Occipital lobe (tissue), 2 donors: ENCODE data around the gene FKBP1A. TPM values are rescaled to one million over a fixed set of nuclear protein-coding genes. Genes with fewer than 3 reads are reported as not detected.

Source experiments
- DNase-seq: peaks from one replicate; lab custom pipeline; 2025; lab: John Stamatoyannopoulos, UW
- total RNA-seq: library from RNA; depleted of rRNA; stranded (reverse); fragments of >200 nt; gene quantifications from one replicate; pipeline ENCODE4 v1.2.3, GENCODE V29; 2014

FKBP1A gene
- 79.4 TPM for total RNA-seq

DNA sequence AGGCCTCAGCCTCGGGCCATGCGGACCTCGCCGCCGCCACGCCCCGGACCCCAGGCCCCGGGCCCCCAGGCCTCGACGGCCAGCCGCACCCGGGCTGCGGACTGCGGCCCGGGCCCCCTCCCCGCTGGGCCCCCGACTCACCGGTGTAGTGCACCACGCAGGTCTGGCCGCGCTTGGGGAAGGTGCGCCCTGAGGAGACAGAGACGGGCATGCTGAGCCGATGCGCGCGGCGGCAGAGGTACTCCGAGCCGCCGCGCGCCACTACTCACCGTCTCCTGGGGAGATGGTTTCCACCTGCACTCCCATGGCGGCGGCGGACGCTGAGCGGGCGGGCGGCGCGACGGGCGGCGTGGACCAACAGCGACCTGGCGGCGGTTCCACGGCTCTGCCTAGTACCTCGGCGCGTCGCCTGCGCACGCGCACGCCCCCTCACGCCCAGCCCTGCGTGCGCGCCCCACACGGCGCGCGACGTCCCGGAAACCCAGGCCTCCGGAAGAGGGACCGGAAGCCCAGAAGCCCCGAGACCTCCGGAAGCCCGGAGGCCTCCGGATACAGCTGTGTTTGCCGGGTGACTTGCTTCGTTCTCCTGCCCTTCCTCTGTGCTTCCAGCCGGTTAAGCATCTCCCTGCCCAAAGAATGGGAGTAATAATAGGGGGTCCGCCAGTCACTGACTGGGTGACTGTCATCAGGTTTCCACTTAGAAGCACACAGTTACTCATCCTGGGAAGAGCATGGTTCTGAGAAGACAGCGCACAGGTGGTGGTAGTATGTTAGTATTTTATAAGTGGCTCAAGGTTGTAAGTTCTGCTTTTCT lies at the start of gene FKBP1A:
Gene FKBP1A (minus strand): TSS at position 362 of the 814 bp plus-strand sequence. CDS start 56 bp downstream, at position 306.
- DNase-seq = peak; percentile 82

DNA sequence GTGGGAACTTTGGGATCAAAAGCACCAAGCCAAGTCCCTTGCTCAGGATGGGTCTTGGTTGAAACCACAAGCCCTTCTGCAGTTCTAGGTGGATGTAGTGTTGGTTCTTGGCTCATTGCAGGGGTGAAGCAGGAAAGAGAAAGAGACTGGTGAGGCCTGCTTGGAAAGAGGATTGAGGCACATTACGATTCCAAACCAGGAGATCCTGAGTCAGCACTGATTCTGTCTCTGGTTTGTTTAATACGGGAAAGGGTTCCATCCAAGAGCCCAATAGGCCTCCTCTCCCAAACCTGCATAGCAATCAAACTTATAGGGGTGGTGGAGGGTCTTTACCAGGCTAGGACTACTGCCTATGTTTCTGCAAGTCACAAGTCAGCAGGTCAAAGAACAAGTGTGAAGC lies 49.5 kb upstream of the FKBP1A start:
- DNase-seq = no peak

DNA sequence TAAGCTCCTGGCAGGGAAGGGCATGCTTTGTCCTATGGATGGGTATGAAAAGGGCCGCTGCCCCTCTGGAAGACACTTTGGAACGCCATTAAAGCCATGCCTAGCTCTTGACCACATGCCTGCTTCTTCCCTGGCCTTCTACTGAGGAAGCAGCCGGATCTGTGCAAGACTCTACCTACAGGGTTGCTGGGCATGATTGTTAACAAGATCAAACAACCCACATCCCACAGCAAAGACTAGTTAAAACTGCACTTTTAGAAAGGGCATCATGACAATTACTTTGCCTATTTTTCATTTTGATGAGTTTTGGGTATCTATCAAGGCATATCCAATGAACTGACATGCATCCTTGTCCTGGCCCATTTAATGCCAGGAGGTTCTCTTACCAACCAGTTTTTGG lies 48.3 kb upstream of the FKBP1A start:
- no peak for DNase-seq

- DNase-seq = no peak
Measured at GRCh38 chr20:1440024-1440423, 47.2 kb upstream of the FKBP1A start.

DNA sequence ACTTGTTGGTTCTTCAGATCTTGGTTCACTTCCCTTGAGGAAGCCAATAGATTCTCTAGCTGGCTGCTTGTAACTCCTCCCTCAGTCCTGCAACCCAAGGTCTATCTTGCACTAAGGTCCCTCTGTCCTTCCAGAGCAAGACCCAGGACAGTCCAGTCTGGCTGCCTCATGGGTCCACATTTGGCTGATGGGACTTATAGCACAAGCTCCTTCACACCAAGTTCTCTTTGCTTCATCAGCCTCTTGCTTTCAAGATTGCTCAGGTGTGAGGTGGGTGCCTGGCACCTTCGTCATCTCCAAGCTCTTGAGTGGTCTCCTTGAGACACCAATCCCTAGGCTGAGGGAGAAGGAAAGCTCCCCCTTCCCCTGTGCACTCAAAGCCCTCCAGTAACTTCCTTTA lies 45.5 kb upstream of the FKBP1A start:
- DNase-seq = no peak

DNA sequence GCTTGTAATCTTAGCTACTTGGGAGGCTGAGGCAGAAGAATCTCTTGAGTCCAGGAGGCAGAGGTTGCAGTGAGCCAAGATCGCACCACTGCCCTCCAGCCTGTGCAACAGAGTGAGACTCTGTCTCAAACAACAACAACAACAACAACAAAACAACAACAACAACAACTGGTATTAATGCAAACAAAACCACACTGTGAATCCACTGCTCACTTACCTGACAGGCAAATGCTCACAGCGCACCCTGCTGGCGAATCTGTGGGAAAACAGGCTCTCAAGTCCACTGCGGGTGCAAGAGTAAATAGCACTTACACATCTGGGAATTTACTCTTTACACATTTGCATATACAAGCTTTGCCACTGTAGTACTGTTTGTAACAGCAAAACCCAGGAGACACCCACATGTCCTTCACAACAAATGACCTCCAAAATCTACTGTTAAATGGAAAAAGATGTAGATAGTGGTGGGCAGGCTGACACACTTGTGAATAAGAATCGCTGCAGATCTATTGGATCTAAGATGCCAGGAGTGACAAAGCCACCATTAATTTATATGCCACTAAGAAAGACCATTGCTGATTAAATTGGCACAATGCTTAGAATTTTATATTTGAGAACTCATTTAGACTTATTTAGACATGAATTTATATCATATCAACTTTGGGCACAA lies 44.5 kb upstream of the FKBP1A start:
- DNase-seq = peak; percentile 44

DNA sequence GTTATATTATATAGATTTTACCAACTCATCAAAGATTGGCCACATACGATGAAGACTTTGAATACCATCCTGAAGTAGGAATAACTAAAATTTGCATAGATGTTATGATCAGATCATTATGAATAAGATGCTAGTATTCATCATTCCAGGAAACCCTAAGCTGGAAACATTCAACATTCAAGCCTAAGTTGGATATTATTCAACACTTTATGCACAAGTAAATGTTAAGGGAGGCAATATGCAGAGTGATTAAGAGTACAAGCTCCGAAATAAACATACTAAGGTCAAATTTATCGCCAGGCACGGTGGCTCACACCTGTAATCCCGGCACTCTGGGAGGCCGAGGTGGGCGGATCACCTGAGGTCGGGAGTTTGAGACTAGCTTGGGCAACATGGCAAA lies 43.4 kb upstream of the FKBP1A start:
- DNase-seq = no peak

GRCh38 chr20:1435337-1435699 lies 42.5 kb upstream of the FKBP1A start:
- no peak for DNase-seq

- no peak for DNase-seq
Measured at GRCh38 chr20:1434571-1435336, 41.9 kb upstream of the FKBP1A start.

- no peak for DNase-seq
Measured at GRCh38 chr20:1431158-1431557, 38.3 kb upstream of the FKBP1A start.

DNA sequence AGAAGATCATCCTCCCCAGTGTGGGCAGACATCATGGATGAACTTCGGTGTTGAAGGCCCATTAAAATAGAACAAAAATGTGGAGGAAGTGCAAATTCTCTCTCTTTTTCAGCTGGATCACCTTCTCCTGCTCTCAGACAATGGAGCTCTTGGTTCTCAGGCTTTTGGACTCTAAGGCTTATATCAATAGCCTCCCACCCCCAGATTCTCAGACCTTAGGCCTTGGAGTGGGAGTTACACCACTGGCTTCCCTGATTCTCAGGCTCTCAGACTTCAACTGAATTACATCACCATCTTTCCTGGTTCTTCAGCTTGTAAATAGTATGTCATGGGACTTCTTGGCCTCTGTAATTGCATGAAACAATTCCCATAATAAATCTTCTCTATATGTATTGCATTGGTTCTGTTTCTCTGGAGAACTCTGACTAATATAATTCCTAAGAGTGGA lies 37.2 kb upstream of the FKBP1A start:
- no peak for DNase-seq

- no peak for DNase-seq
Measured at GRCh38 chr20:1429143-1429728, 36.4 kb upstream of the FKBP1A start.

DNA sequence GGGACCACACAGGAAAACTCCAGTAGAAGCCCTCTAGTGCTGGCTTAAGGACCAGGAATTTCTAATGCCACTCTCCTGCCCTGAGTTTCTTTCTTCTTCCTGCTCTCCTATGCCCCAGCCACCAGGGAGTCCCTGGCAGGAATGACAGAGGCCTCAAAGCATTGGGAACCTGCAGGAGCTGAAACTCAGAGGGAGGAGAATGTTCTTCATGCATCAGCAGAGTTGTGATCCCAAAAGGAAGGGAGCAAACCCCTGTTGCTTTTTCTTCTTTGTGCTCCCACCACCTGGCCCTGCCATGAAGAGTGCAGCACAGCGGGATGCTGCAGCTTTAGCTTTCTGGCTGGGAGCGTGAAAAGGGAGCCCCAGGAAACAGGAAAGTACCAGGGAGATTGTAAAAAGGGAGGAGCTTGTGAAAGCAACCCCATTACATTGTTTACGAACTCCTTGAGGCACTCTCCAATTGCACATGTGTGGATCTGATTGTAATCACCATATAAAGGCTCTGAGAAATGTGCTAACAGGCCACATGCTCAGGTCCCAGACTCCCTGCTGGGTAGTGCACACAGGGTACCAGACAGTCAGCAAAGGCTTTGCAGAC lies 34.7 kb upstream of the FKBP1A start:
- no peak for DNase-seq

DNA sequence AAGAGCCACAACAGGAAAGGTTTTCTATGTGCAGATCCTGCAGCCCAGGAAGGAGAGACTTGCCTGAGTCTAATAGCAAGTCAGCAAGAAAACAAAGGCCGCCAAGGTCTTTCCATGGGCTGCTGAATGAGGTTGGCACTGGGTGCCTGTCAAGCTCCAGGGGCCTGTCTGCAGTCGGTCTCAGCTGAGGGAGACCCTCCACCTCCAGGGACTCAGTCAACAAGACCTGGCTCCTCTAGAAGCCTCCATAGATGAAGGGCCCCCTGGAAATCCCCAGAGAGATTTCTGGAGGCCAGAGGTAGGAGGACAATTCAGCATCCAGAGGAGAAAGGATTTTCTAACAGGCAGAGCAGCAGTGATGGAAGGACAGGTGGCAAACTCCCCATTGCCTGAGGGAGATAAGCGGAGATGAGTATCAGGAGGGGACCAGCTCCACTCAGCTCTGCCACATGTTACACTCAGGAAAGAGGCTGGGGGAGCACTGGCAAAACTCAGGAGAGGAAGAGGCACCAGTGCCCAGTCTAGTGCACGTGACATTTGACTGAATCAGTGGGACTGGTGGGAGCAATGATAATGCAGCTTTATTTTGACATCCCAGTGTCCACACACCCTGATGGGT lies 33.5 kb upstream of the FKBP1A start:
- DNase-seq = no peak

- DNase-seq = no peak
Measured at GRCh38 chr20:1424336-1424735, 31.5 kb upstream of the FKBP1A start.

DNA sequence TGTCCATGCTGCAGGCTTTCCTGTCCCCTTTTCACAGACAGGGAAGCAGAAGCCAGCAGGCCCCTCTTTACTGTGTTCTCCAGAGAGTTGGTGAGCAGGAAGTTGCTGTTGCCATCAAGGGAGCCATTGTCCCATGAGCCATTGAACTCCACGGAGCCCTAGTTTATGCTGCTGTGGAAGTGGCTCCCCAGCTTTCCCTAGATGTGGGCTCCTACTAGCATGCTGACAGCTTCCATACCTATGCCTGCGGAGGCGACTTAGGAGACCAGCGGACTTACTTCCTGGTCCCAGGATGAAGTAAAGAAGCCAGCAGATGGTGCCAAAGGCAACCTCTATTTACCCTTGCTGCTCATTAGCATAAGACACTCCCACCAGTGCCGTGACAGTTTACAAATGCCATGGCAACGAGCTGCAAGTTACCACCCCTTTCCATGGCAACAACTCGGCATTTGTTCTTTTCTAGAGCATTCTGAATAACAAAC lies 30.8 kb upstream of the FKBP1A start:
- DNase-seq = no peak

DNA sequence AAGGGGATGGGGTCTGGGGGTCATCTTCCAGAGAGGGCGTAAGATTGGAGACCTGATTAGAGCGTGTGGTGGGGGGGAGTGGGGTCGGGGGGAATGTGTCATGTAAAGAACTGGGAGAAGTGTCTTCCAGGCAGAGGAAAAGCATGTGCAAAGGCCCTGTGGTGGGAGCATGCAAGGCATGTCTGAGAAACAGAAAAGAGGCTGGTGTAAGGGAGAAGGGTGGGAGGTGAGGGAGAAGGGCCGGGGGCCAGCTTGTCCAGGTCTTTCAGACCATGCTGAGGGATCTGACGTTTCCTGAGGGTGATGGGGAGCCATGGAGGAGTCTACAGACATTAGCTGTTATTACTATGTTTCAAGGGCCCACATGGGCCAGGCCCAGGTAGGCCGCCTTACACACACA lies 30.4 kb upstream of the FKBP1A start:
- no peak for DNase-seq

GRCh38 chr20:1422753-1423152 lies 29.9 kb upstream of the FKBP1A start:
- no peak for DNase-seq

- DNase-seq = no peak
Measured at GRCh38 chr20:1420066-1420465, 27.2 kb upstream of the FKBP1A start.

DNA sequence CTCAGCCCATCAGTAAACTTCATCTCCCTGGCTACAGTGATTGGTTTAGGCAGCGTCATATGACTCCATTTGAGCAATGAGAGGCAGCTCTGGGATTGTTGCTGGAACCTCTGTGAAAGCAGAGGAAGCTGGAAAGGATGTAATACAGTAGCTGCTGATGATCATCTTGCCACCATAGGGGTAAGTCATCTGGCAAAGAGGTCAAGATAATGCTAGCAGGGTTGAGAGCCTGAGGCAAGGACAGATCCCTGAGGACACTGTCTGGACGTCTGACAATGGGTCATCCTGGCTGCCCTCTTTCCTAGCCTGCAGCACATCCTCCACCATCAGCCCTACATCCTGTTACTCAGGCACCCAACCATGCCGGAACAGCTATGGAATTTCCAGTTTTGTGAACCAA lies 25.5 kb upstream of the FKBP1A start:
- no peak for DNase-seq

GRCh38 chr20:1417790-1418189 lies 24.9 kb upstream of the FKBP1A start:
- DNase-seq = no peak
